MG63 (cell line): Measurements from ENCODE around the gene GADD45A. TPM values are rescaled to one million over a fixed set of nuclear protein-coding genes. Genes with fewer than 3 reads are reported as not detected.
"Not testable (repeated sequence)": the region's sequence is repeated elsewhere in the genome, so short reads cannot be mapped to it uniquely, and the experiment has no call there.

Source experiments
- DNase-seq: peaks from one replicate; pipeline ENCODE4 v3.0.0-alpha.2; 2020
- H3K27me3 ChIP-seq: fragments of 250-450 bp; sonication (Bioruptor Pico); 2 replicates; pipeline ENCODE4 v1.5.1; 2020; ENCODE audit warnings: mild to moderate bottlenecking, moderate library complexity
- H3K36me3 ChIP-seq: fragments of 250-450 bp; sonication (Bioruptor Pico); 2 replicates; pipeline ENCODE4 v1.5.1; 2020; ENCODE audit warnings: mild to moderate bottlenecking, moderate library complexity
- H3K4me3 ChIP-seq: fragments of 250-450 bp; sonication (Bioruptor Pico); 2 replicates; pipeline ENCODE4 v1.5.1; 2020; ENCODE audit warnings: mild to moderate bottlenecking, moderate library complexity
- H3K9me3 ChIP-seq: fragments of 250-450 bp; sonication (Bioruptor Pico); 2 replicates; pipeline ENCODE4 v1.5.1; 2020; ENCODE audit warnings: mild to moderate bottlenecking, moderate library complexity
- total RNA-seq: library from RNA; depleted of rRNA; stranded (reverse); fragments of >200 nt; shearing (Covaris generic); gene quantifications from 2 replicates; pipeline ENCODE4 v1.2.3, GENCODE V29; 2014; ENCODE audit warnings: low replicate concordance; rRNA removed

Gene GADD45A
- total RNA-seq = 16.5 and 20.5 TPM in 2 replicates

- H3K9me3 ChIP-seq = no peaks in the 10 kb centered on the region
- no peaks in the 10 kb centered on the region for H3K27me3 ChIP-seq
- peak within 1 kb of the TSS; percentile 92 for H3K4me3 ChIP-seq
- DNase-seq = peak; percentile 100
- peaks cover 44% of the 10 kb centered on the region for H3K36me3 ChIP-seq
Observed at GRCh38 chr1:67685067-67685557, at the start of gene GADD45A. Gene GADD45A, plus strand, starts transcription at chr1:67685201. Its CDS starts 294 bp downstream, at chr1:67685495.

GRCh38 chr1:67636146-67636545 lies 48.9 kb upstream of the GADD45A start:
- no peak for DNase-seq
- H3K9me3 ChIP-seq = no peaks in the 10 kb centered on the region
- H3K27me3 ChIP-seq = no peaks in the 10 kb centered on the region
- H3K36me3 ChIP-seq = no peaks in the 10 kb centered on the region
- no peak overlapping the region for H3K4me3 ChIP-seq

GRCh38 chr1:67639361-67639760 lies 45.6 kb upstream of the GADD45A start:
- no peaks in the 10 kb centered on the region for H3K36me3 ChIP-seq
- no peaks in the 10 kb centered on the region for H3K9me3 ChIP-seq
- H3K27me3 ChIP-seq = no peaks in the 10 kb centered on the region
- DNase-seq = no peak
- H3K4me3 ChIP-seq = no peak overlapping the region

DNA sequence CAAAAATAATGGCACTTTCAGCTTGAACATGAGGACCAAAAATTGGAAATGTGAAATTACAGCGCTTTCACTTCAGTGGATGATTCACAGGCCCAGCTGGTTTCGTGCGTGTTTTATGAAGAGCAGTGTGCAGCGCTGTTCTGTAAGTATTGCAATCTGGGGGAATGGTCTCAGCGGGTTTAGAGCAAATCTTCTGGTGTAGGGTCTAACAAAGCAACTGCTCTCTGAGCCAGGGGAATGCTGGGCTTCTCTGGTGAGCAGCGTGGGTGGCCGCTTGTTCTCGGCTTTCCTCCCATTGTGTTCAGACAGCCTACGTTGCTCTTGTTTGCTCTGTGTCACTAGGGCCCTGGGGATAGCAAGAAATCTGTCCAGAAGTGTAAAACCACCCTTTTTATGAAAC lies 42.4 kb upstream of the GADD45A start:
- DNase-seq = no peak
- no peaks in the 10 kb centered on the region for H3K27me3 ChIP-seq
- H3K9me3 ChIP-seq = no peaks in the 10 kb centered on the region
- H3K36me3 ChIP-seq = no peaks in the 10 kb centered on the region
- H3K4me3 ChIP-seq = no peak overlapping the region

- DNase-seq = no peak
- H3K36me3 ChIP-seq = no peaks in the 10 kb centered on the region
- H3K4me3 ChIP-seq = no peak overlapping the region
- H3K27me3 ChIP-seq = no peaks in the 10 kb centered on the region
- H3K9me3 ChIP-seq = no peaks in the 10 kb centered on the region
Observed at GRCh38 chr1:67644566-67644965, 40.4 kb upstream of the GADD45A start.

DNA sequence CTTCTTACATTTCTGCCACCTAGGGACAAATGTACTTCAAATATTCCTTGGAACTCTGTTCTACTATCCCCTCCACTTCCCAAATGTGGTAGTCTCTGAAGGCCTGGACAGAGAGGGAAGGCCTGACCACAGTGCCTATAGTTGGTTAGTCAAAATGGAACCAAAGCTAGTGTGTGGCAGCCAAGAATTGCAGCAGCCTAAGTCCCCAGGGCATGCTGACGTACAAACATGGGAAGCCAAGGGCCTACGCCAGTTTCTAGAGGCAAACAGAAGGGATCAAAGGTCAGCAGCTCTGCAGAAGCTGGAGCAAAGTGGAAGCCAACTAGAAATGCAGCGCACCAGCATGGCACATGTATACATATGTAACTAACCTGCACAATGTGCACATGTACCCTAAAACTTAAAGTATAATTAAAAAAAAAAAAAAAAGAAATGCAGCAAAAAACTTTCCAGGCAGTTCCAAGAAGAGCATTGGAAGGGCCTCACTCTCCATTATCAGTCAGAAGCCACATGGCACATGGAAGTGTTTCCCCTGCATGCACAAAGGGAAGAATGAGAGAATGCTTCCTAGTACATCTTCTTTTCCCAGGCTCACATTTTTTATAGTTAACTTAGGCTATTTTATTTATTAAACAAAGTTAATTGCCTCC lies 39.4 kb upstream of the GADD45A start:
- Histone ChIP-seq H3K36me3 (no peaks in the 10 kb centered on the region), H3K27me3 (no peaks in the 10 kb centered on the region), H3K4me3 (no peak overlapping the region), H3K9me3 (no peaks in the 10 kb centered on the region)
- DNase-seq = peak; percentile 52

DNA sequence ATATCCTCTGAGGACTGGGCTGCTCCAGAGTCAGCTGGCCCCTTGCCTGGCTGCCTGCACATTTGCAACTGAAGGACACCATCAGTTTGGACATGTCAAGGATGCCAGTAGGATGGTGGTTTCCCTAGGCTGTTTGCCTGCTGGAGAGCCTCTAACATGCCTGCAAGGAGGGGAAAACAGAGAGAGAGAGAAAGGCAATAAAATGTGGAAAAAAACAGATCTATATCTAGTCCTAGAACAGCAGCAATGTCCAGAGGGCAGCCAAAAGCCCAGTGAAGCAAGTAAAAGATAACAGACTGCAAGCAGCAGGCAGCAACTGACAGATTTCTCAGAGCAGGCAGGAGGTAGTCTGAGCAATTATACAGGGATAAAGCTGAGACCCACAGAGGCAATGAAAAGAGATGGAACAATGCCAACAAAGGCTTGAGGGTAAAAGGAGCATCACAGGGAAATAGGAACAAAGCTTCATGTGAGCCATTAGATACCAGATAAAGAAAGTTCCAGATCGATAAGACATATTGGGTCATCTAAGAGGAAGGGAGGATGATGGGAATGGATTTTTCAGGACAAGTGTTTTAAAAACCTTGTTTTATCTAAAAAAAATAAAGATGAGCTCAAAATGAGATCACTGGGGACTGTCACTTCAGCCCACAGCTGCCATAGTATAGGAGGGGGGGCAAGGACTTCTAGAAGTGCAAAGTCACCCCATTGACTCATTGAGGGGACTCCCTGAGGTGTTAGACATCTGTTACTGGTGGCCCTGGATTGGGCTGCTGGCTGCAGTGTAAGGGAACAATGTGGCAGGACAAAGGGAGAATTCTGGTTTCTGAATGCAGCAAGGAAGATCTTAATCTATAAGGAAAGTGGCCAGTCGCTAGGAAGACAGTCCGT lies 38.6 kb upstream of the GADD45A start:
- Histone ChIP-seq H3K27me3 (no peaks in the 10 kb centered on the region), H3K36me3 (no peaks in the 10 kb centered on the region), H3K9me3 (no peaks in the 10 kb centered on the region), H3K4me3 (no peak overlapping the region)
- DNase-seq = peak; percentile 63

DNA sequence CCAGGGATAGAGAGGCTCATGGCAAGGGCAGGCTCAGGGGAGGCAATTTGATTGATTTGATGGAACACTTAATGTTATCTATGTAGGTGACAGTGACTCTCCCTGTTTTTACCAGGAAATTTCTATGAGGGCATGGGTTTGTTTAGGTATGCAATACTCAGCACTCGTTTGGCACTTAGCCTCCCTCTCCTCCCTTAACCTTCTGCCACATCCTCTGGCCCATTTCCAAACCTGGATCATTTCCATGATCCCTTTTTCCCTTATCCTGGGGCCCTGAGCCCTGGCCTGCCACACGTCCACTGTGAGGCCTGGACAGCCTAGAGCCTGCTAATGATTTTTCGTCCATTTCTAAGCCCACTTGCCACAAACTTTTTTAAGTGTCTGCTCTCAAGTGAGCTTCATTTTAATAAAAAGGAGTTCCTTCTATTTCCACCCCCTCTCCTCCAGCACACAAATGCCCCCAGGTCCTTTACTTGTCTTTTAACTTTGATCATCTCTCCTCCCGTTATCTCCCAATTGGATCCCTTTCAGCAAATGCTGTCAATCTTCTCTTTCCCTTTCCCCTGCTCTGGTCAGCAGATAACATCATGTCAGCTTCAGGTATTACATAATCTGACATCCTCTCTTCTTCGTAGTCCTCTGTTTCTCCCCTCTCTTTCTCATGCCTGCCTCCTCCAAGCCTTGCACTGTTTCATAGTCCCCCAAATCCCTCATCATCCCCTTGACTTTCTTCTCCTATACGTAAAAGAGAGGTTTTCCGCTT lies 37.8 kb upstream of the GADD45A start:
- peak; percentile 48 for DNase-seq
- Histone ChIP-seq H3K9me3 (no peaks in the 10 kb centered on the region), H3K4me3 (no peak overlapping the region), H3K36me3 (no peaks in the 10 kb centered on the region), H3K27me3 (no peaks in the 10 kb centered on the region)

DNA sequence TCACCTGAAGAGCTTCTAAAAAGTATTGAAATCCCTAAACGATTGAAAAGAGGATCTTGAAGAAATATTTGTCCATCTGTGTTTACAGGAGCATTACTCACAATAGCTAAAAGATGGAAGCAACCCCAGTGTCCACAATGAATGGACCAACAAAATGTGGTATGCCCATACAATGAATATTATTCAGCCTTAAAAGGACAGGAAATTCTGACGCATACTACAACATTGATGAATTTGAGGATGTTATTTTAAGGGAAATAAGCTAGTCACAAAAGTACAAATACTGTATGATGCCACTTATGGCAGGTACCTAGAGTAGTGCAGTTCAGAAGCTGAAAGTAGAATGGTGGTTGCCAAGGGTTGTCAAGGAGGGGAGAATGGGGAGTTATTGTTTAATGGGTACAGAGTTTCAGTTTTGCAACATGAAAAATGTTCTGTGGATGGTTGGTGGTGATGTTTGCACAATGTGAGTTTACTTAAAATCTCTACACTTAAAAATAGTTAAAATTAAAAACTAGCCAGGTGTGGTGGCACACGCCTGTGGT lies 37.1 kb upstream of the GADD45A start:
- Histone ChIP-seq H3K27me3 (no peaks in the 10 kb centered on the region), H3K36me3 (no peaks in the 10 kb centered on the region), H3K9me3 (no peaks in the 10 kb centered on the region), H3K4me3 (no peak overlapping the region)
- no peak for DNase-seq

DNA sequence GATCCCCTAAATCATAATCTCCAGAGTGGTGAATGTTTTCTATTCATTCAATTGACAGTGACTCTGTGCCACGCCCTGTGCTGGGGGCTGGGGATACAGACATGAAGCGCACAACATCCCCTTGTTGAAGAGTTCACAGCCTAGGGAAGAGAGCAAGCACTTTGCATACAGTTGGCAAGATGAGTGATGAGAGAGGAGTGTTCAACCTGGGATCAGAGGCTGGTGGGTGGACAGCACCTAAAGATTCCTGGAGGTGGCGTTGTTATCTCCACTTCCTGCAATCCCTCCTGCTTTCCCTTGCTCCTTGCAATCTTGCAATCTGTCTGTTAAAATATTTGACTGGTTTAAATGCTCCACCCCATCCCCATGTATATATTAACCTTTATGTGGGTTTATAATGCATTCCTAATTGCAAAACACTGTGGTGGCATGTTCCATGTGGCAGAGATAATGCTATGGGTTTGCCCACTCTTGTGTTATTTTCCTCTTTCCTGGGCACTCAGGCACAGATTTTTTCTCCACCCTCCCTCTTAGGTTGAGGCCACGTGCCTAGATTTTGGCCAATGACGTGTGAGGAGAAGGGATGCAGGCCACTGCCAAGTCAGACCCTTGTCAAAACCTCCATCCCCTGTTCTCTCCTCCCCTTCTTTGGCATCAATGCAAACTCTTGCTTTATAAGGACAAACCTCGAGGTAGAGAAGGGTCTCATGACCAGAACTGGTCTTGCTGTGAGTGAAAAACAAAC lies 36.2 kb upstream of the GADD45A start:
- no peaks in the 10 kb centered on the region for H3K9me3 ChIP-seq
- no peaks in the 10 kb centered on the region for H3K36me3 ChIP-seq
- H3K4me3 ChIP-seq = no peak overlapping the region
- H3K27me3 ChIP-seq = no peaks in the 10 kb centered on the region
- no peak for DNase-seq

GRCh38 chr1:67650061-67650460 lies 34.9 kb upstream of the GADD45A start:
- DNase-seq = no peak
- Histone ChIP-seq H3K27me3 (no peaks in the 10 kb centered on the region), H3K36me3 (no peaks in the 10 kb centered on the region), H3K9me3 (no peaks in the 10 kb centered on the region), H3K4me3 (no peak overlapping the region)

- no peak for DNase-seq
- Histone ChIP-seq H3K27me3 (no peaks in the 10 kb centered on the region), H3K4me3 (no peak overlapping the region), H3K9me3 (no peaks in the 10 kb centered on the region), H3K36me3 (no peaks in the 10 kb centered on the region)
Observed at GRCh38 chr1:67651031-67651430, 34.0 kb upstream of the GADD45A start.

- no peaks in the 10 kb centered on the region for H3K27me3 ChIP-seq
- no peaks in the 10 kb centered on the region for H3K9me3 ChIP-seq
- DNase-seq = peak; percentile 69
- no peaks in the 10 kb centered on the region for H3K36me3 ChIP-seq
- H3K4me3 ChIP-seq = no peak overlapping the region
Observed at GRCh38 chr1:67652800-67653199, 32.2 kb upstream of the GADD45A start.

DNA sequence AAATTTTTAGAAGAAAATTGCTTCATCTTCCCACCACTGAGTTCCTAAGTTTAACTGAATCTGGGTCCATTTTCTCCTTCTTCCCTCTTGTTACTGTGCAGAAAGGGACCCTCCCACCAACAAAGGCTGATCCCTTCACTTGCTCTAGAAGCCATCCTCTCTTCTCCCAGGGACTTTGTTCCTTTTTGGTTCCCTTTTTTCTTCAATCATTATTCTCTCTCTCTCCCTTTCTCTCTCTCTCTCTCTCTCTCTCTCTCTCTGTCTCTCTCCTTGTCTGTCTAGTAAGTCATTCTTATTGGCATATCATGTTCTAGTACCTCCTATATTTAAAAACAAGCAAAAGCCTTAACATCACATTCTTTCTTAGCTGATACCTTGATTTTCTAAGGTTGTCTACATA lies 31.7 kb upstream of the GADD45A start:
- Histone ChIP-seq H3K36me3 (no peaks in the 10 kb centered on the region), H3K9me3 (no peaks in the 10 kb centered on the region), H3K4me3 (no peak overlapping the region), H3K27me3 (no peaks in the 10 kb centered on the region)
- no peak for DNase-seq

GRCh38 chr1:67655581-67655980 lies 29.4 kb upstream of the GADD45A start:
- DNase-seq = no peak
- no peak overlapping the region for H3K4me3 ChIP-seq
- H3K9me3 ChIP-seq = no peaks in the 10 kb centered on the region
- no peaks in the 10 kb centered on the region for H3K36me3 ChIP-seq
- no peaks in the 10 kb centered on the region for H3K27me3 ChIP-seq

DNA sequence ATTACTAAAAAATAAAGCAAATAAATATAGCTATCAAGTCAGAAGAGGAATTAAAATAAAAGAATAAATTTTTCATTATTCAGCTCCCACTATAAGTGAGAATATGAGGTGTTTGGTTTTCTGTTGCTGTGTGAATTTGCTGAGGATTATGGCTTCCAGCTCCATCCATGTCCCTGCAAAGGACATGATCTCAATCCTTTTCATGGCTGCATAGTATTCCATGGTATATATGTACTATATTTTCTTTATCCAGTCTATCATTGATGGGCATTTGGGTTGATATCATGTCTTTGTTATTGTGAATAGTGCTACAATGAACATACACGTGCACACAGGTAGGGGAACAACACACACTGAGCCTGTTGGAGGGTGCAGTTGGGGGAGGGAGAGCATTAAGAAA lies 27.8 kb upstream of the GADD45A start:
- DNase-seq, H3K27me3 ChIP-seq, H3K9me3 ChIP-seq, H3K36me3 ChIP-seq, H3K4me3 ChIP-seq: not testable (repeated sequence)
